ENCODE measurements around the gene RBBP8NL.

Gene RBBP8NL

DNA sequence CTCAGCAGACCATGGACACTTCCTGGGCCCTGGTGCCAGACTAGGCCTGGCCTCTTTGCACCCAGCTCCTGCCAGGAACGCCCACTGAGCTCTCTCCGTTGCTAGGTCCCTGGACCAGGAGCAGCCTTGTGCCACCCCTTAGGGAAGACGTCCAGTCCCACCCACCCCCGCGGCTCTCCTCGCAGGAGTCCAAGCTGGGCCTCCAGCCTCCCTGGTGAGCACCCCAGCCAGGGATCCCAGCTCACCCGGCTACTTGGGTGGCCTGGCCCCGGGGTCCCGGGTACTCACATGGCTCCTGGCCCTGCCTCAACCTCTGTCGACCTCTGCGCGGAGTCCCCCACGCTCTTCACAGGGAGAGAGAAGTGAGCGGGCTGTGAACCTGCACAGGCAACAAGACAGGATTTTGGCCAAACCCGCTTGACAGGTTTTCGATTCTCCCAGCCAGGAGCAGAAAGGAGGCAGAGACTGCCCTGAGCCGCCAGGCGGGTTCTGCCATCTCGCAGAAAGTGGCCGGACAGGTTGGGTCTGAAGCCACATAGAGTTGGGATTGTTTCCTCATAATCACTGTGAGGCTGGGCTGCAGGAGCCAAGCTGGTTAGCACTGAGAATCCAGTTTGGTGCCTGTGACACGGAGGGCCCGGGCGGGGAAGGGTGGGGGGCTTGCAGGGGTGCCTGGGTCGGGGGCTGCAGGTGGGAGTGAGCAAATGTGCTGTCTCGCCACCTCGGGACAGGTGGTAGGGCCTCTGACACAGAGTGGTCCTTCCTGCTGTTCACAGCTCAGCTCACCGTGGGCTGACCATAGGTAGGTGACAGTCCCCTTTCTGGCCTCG, at the start of gene RBBP8NL:
Gene RBBP8NL, minus strand, starts transcription at position 368 of the 830 bp plus-strand sequence. CDS start 7,892 bp downstream, outside the sequence.
- TF ChIP-seq CTCF (IDR thresholded peaks at IDR 0.05) = no peak; the same call in 1 of the 2 replicates

DNA sequence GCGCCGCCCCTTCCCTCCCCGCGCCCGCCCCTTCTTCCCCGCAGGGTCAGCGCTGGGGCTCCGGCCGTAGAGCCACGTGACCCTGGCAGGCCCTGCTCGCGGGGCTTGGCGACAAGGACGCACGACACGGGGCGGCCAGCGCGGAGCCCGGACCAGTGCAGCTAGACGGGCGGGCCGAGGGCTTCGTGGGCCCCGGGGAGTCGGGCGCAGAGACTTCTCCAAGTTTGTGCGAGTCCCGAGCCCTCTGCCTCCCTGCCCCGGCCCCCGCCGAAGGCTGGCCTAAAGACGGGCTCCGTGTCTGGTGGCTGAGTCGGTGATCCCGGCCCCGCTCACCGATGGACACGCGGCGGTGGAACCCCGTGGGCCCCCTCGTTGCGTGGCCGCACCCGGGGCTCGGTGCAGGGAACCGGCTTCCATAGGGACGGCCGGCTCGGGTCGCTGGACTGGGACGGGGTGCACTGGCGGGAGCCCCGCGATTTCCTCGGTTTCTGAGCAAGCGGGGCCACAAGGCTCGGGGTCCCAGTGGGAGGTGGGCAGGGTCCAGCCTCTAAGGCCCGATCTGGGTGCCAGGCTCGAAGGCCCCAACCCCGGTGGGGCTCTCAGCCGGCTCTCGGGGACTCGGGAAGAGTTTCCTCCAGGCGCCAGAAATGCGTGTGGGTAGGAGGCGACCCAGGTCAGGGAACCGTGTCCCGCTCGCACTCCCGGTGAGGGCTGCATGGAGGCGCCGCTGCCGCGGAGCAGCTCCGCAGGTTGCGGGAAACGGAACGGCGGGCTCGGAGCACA, 48.9 kb upstream of the RBBP8NL start:
- no peak for TF ChIP-seq CTCF (IDR thresholded peaks at IDR 0.05)

- no peak for TF ChIP-seq CTCF (IDR thresholded peaks at IDR 0.05)
Measured at GRCh38 chr20:62475772-62476055, 48.4 kb upstream of the RBBP8NL start, which contains the start of gene GATA5. Gene GATA5 (minus strand): TSS chr20:62475995. CDS start chr20:62475521, 474 bp downstream.

DNA sequence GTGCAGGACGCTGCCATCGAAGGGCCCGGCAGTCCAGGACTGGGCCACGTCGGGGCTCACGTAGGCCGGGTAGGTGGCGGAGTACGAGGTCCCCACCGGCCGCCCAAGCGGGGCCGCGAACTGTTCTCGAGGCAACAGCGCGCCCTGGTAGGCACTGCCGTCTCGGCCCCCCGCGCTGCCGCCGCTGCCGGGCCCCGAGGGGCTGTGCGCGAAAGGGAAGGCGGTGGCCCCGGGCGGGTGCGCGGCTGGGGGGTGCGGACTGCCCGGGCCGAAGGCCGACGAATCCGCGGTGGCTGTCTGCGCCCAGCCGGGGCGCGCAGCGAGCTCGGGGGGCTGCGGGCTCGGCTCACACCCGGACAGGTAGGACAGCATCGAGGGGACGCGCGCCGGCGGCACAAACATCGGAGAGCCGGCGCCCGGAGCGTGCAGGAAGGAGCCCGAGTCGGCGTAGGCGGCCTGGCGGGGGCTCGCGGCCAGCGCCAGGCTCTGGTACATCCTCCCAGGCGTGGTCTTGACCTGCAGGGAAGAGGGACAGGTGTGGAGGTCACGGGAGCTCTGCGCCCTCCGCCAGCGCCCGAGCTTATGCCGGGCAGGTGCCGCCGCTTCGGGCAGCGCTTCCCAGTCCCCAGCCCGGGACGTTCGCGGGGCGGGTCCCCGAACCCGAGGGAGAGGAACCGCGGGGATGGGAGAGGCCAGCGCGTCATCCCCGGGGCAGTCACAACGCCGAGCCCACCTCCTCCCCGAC, 47.9 kb upstream of the RBBP8NL start:
- no peak for TF ChIP-seq CTCF (IDR thresholded peaks at IDR 0.05)

DNA sequence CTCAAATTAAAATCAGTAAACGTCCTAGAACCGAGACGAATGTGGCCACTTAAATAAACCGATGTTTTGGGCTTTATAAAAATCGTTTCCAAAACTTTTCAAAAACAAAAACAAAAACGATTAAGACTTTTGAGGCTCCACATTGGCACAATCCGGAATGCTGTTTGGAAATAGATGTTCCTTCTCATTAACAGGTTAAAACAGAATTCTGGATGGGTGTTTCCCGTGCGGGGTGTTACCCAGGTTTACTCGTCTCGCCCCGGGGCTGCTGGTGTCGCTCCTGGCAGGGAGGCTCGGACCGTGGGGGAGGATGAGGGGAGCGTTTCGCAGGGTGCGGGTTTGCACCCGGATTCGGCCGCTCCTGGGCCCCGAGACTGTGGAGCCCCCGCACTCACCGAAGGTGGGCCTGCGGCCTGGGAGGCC, 47.3 kb upstream of the RBBP8NL start:
- TF ChIP-seq CTCF (IDR thresholded peaks at IDR 0.05) = no peak

DNA sequence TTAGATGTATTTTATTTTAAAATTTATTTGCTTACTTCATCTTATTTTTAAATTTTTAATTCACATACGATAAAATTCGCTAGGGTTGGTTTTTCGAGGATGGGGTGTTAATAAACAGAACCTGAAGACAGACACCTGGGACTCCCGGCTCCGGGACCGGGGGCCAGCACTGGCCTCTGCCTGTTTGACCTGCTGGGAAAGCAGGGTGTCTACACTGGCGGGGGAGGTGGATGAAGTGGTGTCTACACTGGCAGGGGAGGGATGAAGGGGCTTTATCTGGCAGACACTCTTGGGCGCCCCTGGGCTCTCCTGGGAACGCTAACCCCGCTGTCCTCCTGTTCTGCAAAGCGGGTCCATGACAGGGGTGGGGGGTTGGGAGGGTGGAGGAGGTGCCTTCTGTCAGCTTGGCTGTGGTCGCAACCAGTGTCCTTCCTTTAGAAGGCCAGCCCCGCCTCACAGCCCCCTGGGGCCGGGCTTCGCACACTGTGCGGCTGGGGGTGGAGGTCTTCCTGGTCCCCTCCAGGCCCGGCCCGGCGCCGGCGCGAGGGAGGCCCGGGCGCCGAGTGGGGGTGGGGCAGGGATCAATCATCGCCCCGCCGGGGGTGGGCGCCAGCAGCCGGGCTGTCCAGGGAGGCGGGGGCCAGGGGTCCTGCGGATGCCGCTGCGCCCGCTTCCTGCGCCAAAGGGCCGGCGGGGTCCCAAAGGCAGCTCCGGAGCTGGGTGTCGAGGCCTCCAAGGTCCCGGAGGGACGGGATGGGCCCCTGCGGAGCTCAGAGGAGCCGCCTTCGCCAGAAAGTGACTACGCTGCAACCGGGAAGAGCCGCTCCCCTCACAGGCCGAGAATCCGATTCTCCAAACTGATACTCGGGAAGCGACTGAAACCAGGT, 46.6 kb upstream of the RBBP8NL start:
- no peak for TF ChIP-seq CTCF (IDR thresholded peaks at IDR 0.05)

All from LNCAP (cell line).